ENCODE measurements around the gene GALNT13. TPM values are rescaled to one million over a fixed set of nuclear protein-coding genes. Genes with fewer than 3 reads are reported as not detected.

The GALNT13 gene
- total and polyA plus RNA-seq, 2 of the 13 experiments (the other 11 are each of a cell fraction or from before 2014, with no cell fraction given): 1.3 to 5.0 TPM

DNA sequence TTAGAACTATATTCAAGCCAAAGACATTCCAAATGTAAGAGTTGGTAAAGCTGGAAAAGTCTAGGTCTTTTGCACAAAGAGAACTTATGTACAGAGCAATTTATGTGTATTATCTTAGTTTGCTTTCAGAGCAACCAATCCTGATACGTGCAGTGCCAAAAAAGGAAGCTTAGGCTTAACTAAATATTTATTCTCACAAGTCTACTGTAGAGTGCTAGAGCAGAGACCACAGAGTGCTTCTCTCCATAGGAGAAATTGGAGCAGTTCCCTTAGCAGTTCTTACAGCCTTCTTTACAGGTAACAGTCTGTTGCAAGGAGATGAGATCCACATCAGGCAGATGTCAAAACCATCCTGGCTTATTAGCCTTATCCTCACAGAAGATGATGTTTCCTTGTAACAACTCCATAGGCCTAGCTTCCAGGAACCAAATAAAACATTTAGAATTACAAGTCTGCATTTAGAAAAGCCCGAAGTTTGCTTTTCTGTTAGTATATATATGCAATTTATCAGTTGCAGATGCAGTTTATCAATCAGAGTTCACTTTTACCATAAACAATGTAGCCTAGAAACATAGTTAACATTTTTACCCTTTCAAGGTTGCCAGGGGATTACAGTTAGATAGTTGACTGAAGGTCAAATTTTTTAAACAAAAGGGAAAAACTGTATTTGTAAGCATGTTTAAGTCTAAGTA lies 576.2 kb downstream of the GALNT13 start (continued):
- TF ChIP-seq THYN1 (CRISPR knock-in tag; IDR thresholded peaks at IDR 0.05; ENCODE audit: borderline replicate concordance, low read depth) (no peak), ZNF20 (CRISPR knock-in tag; IDR thresholded peaks at IDR 0.05) (no peak), MEIS1 (CRISPR knock-in tag; IDR thresholded peaks at IDR 0.05; ENCODE audit: borderline replicate concordance) (no peak), ZNF660 (CRISPR knock-in tag; IDR thresholded peaks at IDR 0.05; ENCODE audit: borderline replicate concordance, low read depth) (no peak), PAWR (CRISPR knock-in tag; IDR thresholded peaks at IDR 0.05; ENCODE audit: borderline replicate concordance) (no peak), YEATS2 (CRISPR knock-in tag; IDR thresholded peaks at IDR 0.05; ENCODE audit: borderline replicate concordance) (no peak), PPARG (CRISPR knock-in tag; conservative IDR thresholded peaks at IDR 0.05) (0 out of 2 replicates have a peak, but pooled peaks have one; percentile 22), SYNCRIP (IDR thresholded peaks at IDR 0.05; ENCODE audit: insufficient read depth, low read depth, low read length) (no peak), ZNF83 (CRISPR knock-in tag; IDR thresholded peaks at IDR 0.05; ENCODE audit: borderline replicate concordance) (no peak), ZMYM4 (CRISPR knock-in tag; IDR thresholded peaks at IDR 0.05) (peak; percentile 99), GATAD2A (CRISPR knock-in tag; IDR thresholded peaks at IDR 0.05) (peak; percentile 60; the same call in 1 of the 2 replicates), AGO1 (IDR thresholded peaks at IDR 0.05; ENCODE audit: low read depth, low read length, poor library complexity, severe bottlenecking) (no peak), ZIK1 (CRISPR knock-in tag; IDR thresholded peaks at IDR 0.05; ENCODE audit: borderline replicate concordance, low read depth) (no peak), FOXP1 (IDR thresholded peaks at IDR 0.05) (no peak), FOXP1 (CRISPR knock-in tag; IDR thresholded peaks at IDR 0.05) (peak; percentile 69), GMEB2 (CRISPR knock-in tag; IDR thresholded peaks at IDR 0.05; ENCODE audit: low read depth) (no peak), SSRP1 (CRISPR knock-in tag; IDR thresholded peaks at IDR 0.05) (peak; percentile 78; the same call in 1 of the 2 replicates), AFF4 (CRISPR knock-in tag; IDR thresholded peaks at IDR 0.05) (no peak), NFRKB (IDR thresholded peaks at IDR 0.05) (no peak), FOXA1 (IDR thresholded peaks at IDR 0.05) (no peak), FOXA1 (CRISPR knock-in tag; IDR thresholded peaks at IDR 0.05) (peak; percentile 73), PHF5A (CRISPR knock-in tag; IDR thresholded peaks at IDR 0.05; ENCODE audit: low read depth, unreplicated experiment) (peak; percentile 25), ZBTB33 (CRISPR knock-in tag; IDR thresholded peaks at IDR 0.05) (no peak), ESRRA (CRISPR knock-in tag; IDR thresholded peaks at IDR 0.05; ENCODE audit: low read depth) (peak; percentile 16; the same call in 1 of the 2 replicates)
- TF ChIP-seq, protein P1, sequence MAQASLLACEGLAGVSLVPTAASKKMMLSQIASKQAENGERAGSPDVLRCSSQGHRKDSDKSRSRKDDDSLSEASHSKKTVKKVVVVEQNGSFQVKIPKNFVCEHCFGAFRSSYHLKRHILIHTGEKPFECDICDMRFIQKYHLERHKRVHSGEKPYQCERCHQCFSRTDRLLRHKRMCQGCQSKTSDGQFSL (CRISPR knock-in tag; IDR thresholded peaks at IDR 0.05): no peak
